MM.1S (cell line): Measurements from ENCODE around the gene CASZ1.
A peak's percentile ranks its signal among the peaks of the same experiment; 100 is the strongest.

Experiments
- DNase-seq: peaks from one replicate; pipeline ENCODE4 v3.0.0-alpha.2; 2015
- H2AFZ ChIP-seq: fragments of 300-600 bp; sonication (generic); 2 replicates; pipeline ENCODE4 v1.6.0; 2016; ENCODE audit warnings: antibody characterized with exemption, low read length
- H3F3A ChIP-seq: fragments of 300-600 bp; sonication (generic); 2 replicates; pipeline ENCODE4 v1.6.1; 2016; ENCODE audit warnings: mild to moderate bottlenecking, antibody characterized with exemption, low read length, moderate library complexity, mixed read lengths; ENCODE audit not compliant: insufficient read depth
- H3K27ac ChIP-seq: fragments of 300-600 bp; sonication (generic); 2 replicates; pipeline ENCODE4 v1.5.1; 2016; ENCODE audit warnings: mild to moderate bottlenecking, low read length
- H3K27me3 ChIP-seq: fragments of 300-600 bp; sonication (generic); replicated peaks from 2 replicates; pipeline ENCODE4 v1.6.0; 2016; ENCODE audit warnings: low read length; ENCODE audit not compliant: insufficient read depth
- H3K36me3 ChIP-seq: fragments of 300-600 bp; sonication (generic); replicated peaks from 2 replicates; pipeline ENCODE4 v1.6.1; 2016; ENCODE audit warnings: mild to moderate bottlenecking, low read length, mixed read lengths; ENCODE audit not compliant: insufficient read depth
- H3K4me1 ChIP-seq: fragments of 300-600 bp; sonication (generic); 2 replicates; pipeline ENCODE4 v1.6.1; 2016; ENCODE audit warnings: low read length, mixed read lengths
- H3K4me2 ChIP-seq: fragments of 300-600 bp; sonication (generic); 2 replicates; pipeline ENCODE4 v1.6.0; 2016; ENCODE audit warnings: low read depth, low read length
- H3K4me3 ChIP-seq: fragments of 300-600 bp; sonication (generic); 2 replicates; pipeline ENCODE4 v1.5.1; 2016; ENCODE audit warnings: low read length, mixed read lengths
- H3K79me2 ChIP-seq: fragments of 300-600 bp; sonication (generic); 2 replicates; pipeline ENCODE4 v1.6.1; 2016; ENCODE audit warnings: mixed run types, low read length, mixed read lengths
- H3K9ac ChIP-seq: fragments of 300-600 bp; sonication (generic); 2 replicates; pipeline ENCODE4 v1.6.1; 2016; ENCODE audit warnings: low read length, mixed read lengths
- H3K9me2 ChIP-seq: fragments of 300-600 bp; sonication (generic); replicated peaks from 2 replicates; pipeline ENCODE4 v1.6.1; 2016; ENCODE audit warnings: mild to moderate bottlenecking, low read length, mixed read lengths; ENCODE audit not compliant: insufficient read depth
- H3K9me3 ChIP-seq: fragments of 300-600 bp; sonication (generic); replicated peaks from 2 replicates; pipeline ENCODE4 v1.6.1; 2016; ENCODE audit warnings: mild to moderate bottlenecking, low read length, mixed read lengths; ENCODE audit not compliant: insufficient read depth
- H4K20me1 ChIP-seq: fragments of 300-600 bp; sonication (generic); 2 replicates; pipeline ENCODE4 v1.6.1; 2016; ENCODE audit warnings: mild to moderate bottlenecking, low read length, moderate library complexity, mixed read lengths; ENCODE audit not compliant: insufficient read depth
- EZH2 ChIP-seq: fragments of 300-600 bp; sonication (generic); optimal IDR thresholded peaks from 2 replicates; pipeline ENCODE3; 2017; ENCODE audit warnings: low read depth, mild to moderate bottlenecking, antibody characterized with exemption, low read length, mixed read lengths
- EZH2phosphoT487 ChIP-seq: fragments of 300-600 bp; sonication (generic); IDR thresholded peaks from 2 replicates; pipeline ENCODE4 v1.6.1; 2018; ENCODE audit warnings: antibody characterized with exemption, low read length
- TF ChIP-seq, protein P1 (sequence below): fragments of 300-600 bp; sonication (generic); IDR thresholded peaks from 2 replicates; pipeline ENCODE4 v1.5.1; 2016; ENCODE audit warnings: antibody characterized with exemption, low read length, mixed read lengths

Gene CASZ1

DNA sequence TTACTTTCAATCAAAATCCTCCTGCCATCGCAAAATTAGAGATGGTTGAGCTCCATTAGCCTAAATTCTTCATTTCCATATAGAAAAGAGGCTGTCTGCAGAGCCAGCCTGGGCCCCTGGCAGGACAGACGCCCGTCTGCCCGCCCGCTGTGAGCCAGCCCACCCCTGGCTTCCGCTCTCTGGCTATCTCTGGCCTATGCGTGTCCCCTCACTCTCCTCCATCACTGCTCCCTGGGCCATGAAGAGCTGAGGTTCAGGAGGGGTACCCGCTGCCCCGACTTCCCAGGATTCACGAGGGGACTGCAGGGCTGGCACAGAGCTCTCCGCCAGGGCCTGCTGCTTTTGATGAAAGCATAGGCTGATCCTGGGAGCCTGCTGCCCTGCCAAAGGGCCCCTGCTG lies 117.6 kb downstream of the CASZ1 start:
- Histone ChIP-seq H3K4me3 (no peak overlapping the region), H3K27ac (no peak overlapping the region), H3K36me3 (no peaks in the 10 kb centered on the region), H3K9me3 (no peaks in the 10 kb centered on the region), H3F3A (no peaks in the 10 kb centered on the region), H3K79me2 (no peaks in the 10 kb centered on the region), H3K4me2 (no peak overlapping the region), H3K27me3 (peaks cover 95% of the 10 kb centered on the region), H3K4me1 (no peaks in the 10 kb centered on the region), H3K9ac (no peak overlapping the region), H3K9me2 (no peaks in the 10 kb centered on the region), H4K20me1 (no peaks in the 10 kb centered on the region), H2AFZ (no peak overlapping the region)
- DNase-seq: no peak
- TF ChIP-seq EZH2phosphoT487 (no peak), EZH2 (peak; percentile 38)
- TF ChIP-seq, protein P1, sequence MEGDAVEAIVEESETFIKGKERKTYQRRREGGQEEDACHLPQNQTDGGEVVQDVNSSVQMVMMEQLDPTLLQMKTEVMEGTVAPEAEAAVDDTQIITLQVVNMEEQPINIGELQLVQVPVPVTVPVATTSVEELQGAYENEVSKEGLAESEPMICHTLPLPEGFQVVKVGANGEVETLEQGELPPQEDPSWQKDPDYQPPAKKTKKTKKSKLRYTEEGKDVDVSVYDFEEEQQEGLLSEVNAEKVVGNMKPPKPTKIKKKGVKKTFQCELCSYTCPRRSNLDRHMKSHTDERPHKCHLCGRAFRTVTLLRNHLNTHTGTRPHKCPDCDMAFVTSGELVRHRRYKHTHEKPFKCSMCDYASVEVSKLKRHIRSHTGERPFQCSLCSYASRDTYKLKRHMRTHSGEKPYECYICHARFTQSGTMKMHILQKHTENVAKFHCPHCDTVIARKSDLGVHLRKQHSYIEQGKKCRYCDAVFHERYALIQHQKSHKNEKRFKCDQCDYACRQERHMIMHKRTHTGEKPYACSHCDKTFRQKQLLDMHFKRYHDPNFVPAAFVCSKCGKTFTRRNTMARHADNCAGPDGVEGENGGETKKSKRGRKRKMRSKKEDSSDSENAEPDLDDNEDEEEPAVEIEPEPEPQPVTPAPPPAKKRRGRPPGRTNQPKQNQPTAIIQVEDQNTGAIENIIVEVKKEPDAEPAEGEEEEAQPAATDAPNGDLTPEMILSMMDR: no peak

DNA sequence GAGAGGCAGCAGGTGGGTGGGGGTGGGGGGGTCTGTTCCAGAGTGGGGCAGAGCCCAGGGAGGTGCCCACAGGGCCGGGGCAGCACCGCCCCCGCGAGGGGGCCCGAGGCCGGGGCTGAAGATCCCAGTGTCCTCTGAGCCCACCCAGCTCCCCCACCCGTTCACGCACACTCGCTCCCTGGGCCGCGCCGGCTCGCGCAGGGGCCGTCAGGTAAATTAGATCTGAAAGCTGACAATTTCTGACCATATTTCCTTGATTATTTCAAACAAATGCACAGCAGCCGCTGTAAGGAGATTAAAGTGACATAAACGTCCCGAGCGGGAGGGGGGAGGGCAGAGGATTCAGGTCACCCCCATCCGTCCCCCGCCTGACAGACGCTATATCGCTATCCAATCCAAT lies 118.0 kb downstream of the CASZ1 start:
- no peaks in the 10 kb centered on the region for H3K4me1 ChIP-seq
- H3K4me3 ChIP-seq: no peak overlapping the region
- no peak overlapping the region for H2AFZ ChIP-seq
- no peaks in the 10 kb centered on the region for H3K9me3 ChIP-seq
- DNase-seq: no peak
- no peak overlapping the region for H3K9ac ChIP-seq
- no peak overlapping the region for H3K27ac ChIP-seq
- TF ChIP-seq EZH2phosphoT487 (no peak), EZH2 (no peak)
- TF ChIP-seq, protein P1: no peak
- peaks cover 95% of the 10 kb centered on the region for H3K27me3 ChIP-seq
- no peak overlapping the region for H3K4me2 ChIP-seq
- H3F3A ChIP-seq: no peaks in the 10 kb centered on the region
- H3K36me3 ChIP-seq: no peaks in the 10 kb centered on the region
- no peaks in the 10 kb centered on the region for H3K79me2 ChIP-seq
- no peaks in the 10 kb centered on the region for H3K9me2 ChIP-seq
- H4K20me1 ChIP-seq: no peaks in the 10 kb centered on the region

DNA sequence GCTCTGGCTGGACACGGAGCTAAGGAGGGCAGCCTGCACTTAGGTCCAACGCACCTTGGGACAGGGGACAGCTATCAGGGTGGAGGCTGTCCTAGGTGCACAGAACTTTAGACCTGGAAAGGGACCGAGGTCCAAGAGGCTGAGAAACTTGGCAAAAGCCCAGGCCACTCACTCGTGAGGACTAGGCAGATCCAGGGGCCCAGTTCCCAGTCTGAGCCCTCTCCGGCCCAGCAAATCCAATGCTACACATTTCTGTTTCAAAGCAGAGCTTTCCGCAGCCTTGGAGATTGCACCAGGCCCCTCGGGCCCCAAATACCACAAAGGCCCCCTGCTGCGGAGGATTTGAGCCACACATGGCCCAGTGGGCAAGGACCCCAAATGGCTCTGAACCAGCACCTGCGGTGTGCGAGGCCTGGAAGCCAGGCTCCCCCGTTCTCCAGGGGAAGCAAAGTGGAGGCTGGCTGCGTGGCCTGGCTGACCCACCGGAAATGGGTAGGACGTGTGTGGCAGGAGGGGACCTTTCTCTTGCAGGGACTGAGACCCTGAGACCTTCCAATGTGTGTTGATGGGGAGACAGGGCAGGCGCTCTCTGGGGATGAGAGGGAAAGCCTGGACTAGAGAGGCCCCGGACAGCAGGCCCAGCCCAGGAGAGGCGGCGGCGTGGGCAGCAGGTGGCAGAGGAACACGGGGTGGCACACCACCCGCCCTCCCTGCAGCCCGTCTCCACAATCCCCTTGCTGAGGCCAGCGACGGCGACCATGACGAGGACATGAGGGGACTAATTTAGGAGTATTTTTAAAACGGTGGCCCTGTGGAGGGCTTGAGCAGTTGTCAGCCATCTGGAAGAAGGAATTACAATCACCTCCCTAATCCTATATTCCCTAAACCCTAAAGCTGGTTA lies 118.7 kb downstream of the CASZ1 start:
- Histone ChIP-seq H4K20me1 (no peaks in the 10 kb centered on the region), H3K27me3 (peaks cover 95% of the 10 kb centered on the region), H3K27ac (no peak overlapping the region), H2AFZ (no peak overlapping the region), H3F3A (no peaks in the 10 kb centered on the region), H3K36me3 (no peaks in the 10 kb centered on the region), H3K4me3 (no peak overlapping the region), H3K9me3 (no peaks in the 10 kb centered on the region), H3K4me2 (no peak overlapping the region), H3K79me2 (no peaks in the 10 kb centered on the region), H3K4me1 (no peaks in the 10 kb centered on the region), H3K9ac (no peak overlapping the region), H3K9me2 (no peaks in the 10 kb centered on the region)
- no peak for TF ChIP-seq EZH2
- TF ChIP-seq EZH2phosphoT487: no peak
- TF ChIP-seq, protein P1: no peak
- no peak for DNase-seq
